GM21528 (cell line): ENCODE data around the gene MMP28.
"Not testable (repeated sequence)": the region's sequence is repeated elsewhere in the genome, so short reads cannot be mapped to it uniquely, and the experiment has no call there.

Experiments
- ATAC-seq: cut with Tn5 transposase; IDR thresholded peaks from one replicate; pipeline ENCODE4 v1.9.1; 2021; ENCODE audit warnings: mild to moderate bottlenecking, moderate library complexity; ENCODE audit not compliant: unreplicated experiment, low FRiP score

MMP28 gene

GRCh38 chr17:35766903-35767510 is 28.4 kb downstream of the MMP28 start:
- ATAC-seq, result no peak

- ATAC-seq, result no peak
Measured at GRCh38 chr17:35766489-35766877, 29.0 kb downstream of the MMP28 start.

- ATAC-seq, result no peak
Measured at GRCh38 chr17:35765756-35766488, 29.5 kb downstream of the MMP28 start.

- no peak for ATAC-seq
Measured at GRCh38 chr17:35765086-35765710, 30.2 kb downstream of the MMP28 start.

- ATAC-seq, result peak; percentile 79
Measured at GRCh38 chr17:35764123-35764991, 31.1 kb downstream of the MMP28 start.

- ATAC-seq, result no peak
Measured at GRCh38 chr17:35763767-35764122, 31.7 kb downstream of the MMP28 start.

- no peak for ATAC-seq
Measured at GRCh38 chr17:35761601-35762000, 33.8 kb downstream of the MMP28 start.

- no peak for ATAC-seq
Measured at GRCh38 chr17:35760587-35760986, 34.9 kb downstream of the MMP28 start, which contains the start of gene C17orf50. Gene C17orf50, plus strand, starts transcription at chr17:35760887. Its CDS starts 55 bp downstream, at chr17:35760942.

GRCh38 chr17:35757243-35757642 is 38.2 kb downstream of the MMP28 start:
- no peak for ATAC-seq

GRCh38 chr17:35752945-35753764 is 42.3 kb downstream of the MMP28 start, which contains the start of gene GAS2L2:
Gene GAS2L2, minus strand, starts transcription at chr17:35753239. Its CDS starts 389 bp downstream, at chr17:35752850.
- ATAC-seq, result no peak

GRCh38 chr17:35752471-35752870 is 43.0 kb downstream of the MMP28 start:
- ATAC-seq, result no peak

GRCh38 chr17:35751541-35751940 is 43.9 kb downstream of the MMP28 start:
- ATAC-seq, result not testable (repeated sequence)

GRCh38 chr17:35750526-35751395 is 44.7 kb downstream of the MMP28 start:
- no peak for ATAC-seq

GRCh38 chr17:35749560-35750412 is 45.7 kb downstream of the MMP28 start:
- no peak for ATAC-seq

GRCh38 chr17:35748979-35749378 is 46.5 kb downstream of the MMP28 start:
- no peak for ATAC-seq

GRCh38 chr17:35748341-35748841 is 47.0 kb downstream of the MMP28 start:
- ATAC-seq, result no peak

- ATAC-seq, result no peak
Measured at GRCh38 chr17:35747540-35748017, 47.9 kb downstream of the MMP28 start.
